Pons (tissue), 1 donor: Measurements from ENCODE around the gene FRYL.

ENCODE experiments used
- DNase-seq: peaks from one replicate; pipeline ENCODE4 v3.0.0-alpha.2; 2016; ENCODE audit warnings: low spot score

Gene FRYL

GRCh38 chr4:48604041-48604440 is 176.0 kb downstream of the FRYL start:
- DNase-seq, result no peak

- DNase-seq, result no peak
Measured at GRCh38 chr4:48603366-48604003, 176.6 kb downstream of the FRYL start.

- DNase-seq, result no peak
Measured at GRCh38 chr4:48602763-48603162, 177.3 kb downstream of the FRYL start.

- DNase-seq, result no peak
Measured at GRCh38 chr4:48602222-48602621, 177.9 kb downstream of the FRYL start.

GRCh38 chr4:48596336-48596735 is 183.7 kb downstream of the FRYL start:
- no peak for DNase-seq

- no peak for DNase-seq
Measured at GRCh38 chr4:48594180-48594579, 185.9 kb downstream of the FRYL start.

- no peak for DNase-seq
Measured at GRCh38 chr4:48591372-48591771, 188.7 kb downstream of the FRYL start.

GRCh38 chr4:48590884-48591283 is 189.2 kb downstream of the FRYL start:
- no peak for DNase-seq

- no peak for DNase-seq
Measured at GRCh38 chr4:48589098-48589445, 191.0 kb downstream of the FRYL start.

- DNase-seq, result no peak
Measured at GRCh38 chr4:48588230-48589097, 191.6 kb downstream of the FRYL start.

- peak; percentile 56 for DNase-seq
Measured at GRCh38 chr4:48585401-48585800, 194.7 kb downstream of the FRYL start.

- DNase-seq, result peak; percentile 90
Measured at GRCh38 chr4:48578132-48578968, 201.7 kb downstream of the FRYL start.

- DNase-seq, result no peak
Measured at GRCh38 chr4:48575964-48576363, 204.1 kb downstream of the FRYL start.

- DNase-seq, result no peak
Measured at GRCh38 chr4:48571471-48571870, 208.6 kb downstream of the FRYL start.

GRCh38 chr4:48570646-48571220 is 209.3 kb downstream of the FRYL start:
- no peak for DNase-seq

- no peak for DNase-seq
Measured at GRCh38 chr4:48566034-48566384, 214.1 kb downstream of the FRYL start.

GRCh38 chr4:48565362-48566033 is 214.6 kb downstream of the FRYL start:
- DNase-seq, result no peak

- no peak for DNase-seq
Measured at GRCh38 chr4:48564151-48564550, 215.9 kb downstream of the FRYL start.

- no peak for DNase-seq
Measured at GRCh38 chr4:48558819-48559218, 221.3 kb downstream of the FRYL start.

GRCh38 chr4:48558026-48558425 is 222.1 kb downstream of the FRYL start:
- no peak for DNase-seq

- no peak for DNase-seq
Measured at GRCh38 chr4:48557478-48557877, 222.6 kb downstream of the FRYL start.

GRCh38 chr4:48556268-48556667 is 223.8 kb downstream of the FRYL start:
- DNase-seq, result no peak
